GM23338 (cell line): ENCODE measurements around the gene CNTNAP2. TPM values are rescaled to one million over a fixed set of nuclear protein-coding genes. Genes with fewer than 3 reads are reported as not detected.
"Not testable (repeated sequence)": the region's sequence is repeated elsewhere in the genome, so short reads cannot be mapped to it uniquely, and the experiment has no call there.

Experiments used
- ATAC-seq: fragments of 200-7000 bp; cut with Tn5 transposase; 3 replicates; pipeline ENCODE4 v1.9.1; 2020
- DNase-seq: peaks from one replicate; pipeline ENCODE4 v3.0.0-alpha.2; 2015; ENCODE audit warnings: low spot score
- H2AFZ ChIP-seq: fragments of 200-600 bp; sonication (generic); 2 replicates; pipeline ENCODE4 v1.8.0; 2016; ENCODE audit warnings: antibody characterized with exemption, mild to moderate bottlenecking, moderate library complexity
- H3F3A ChIP-seq: fragments of 200-600 bp; sonication (generic); replicated peaks from 2 replicates; pipeline ENCODE4 v1.8.0; 2017; ENCODE audit warnings: antibody characterized with exemption, mixed run types, low read depth
- H3K27ac ChIP-seq: fragments of 200-600 bp; sonication (generic); 2 replicates; pipeline ENCODE4 v1.6.1; 2016; ENCODE audit warnings: low read depth
- H3K27me3 ChIP-seq: fragments of 200-600 bp; sonication (generic); 2 replicates; pipeline ENCODE4 v1.8.0; 2016; ENCODE audit warnings: mild to moderate bottlenecking, mixed run types, moderate library complexity; ENCODE audit not compliant: insufficient read depth
- H3K36me3 ChIP-seq: fragments of 200-600 bp; sonication (generic); 2 replicates; pipeline ENCODE4 v1.8.0; 2016; ENCODE audit warnings: mild to moderate bottlenecking; ENCODE audit not compliant: insufficient read depth
- H3K4me1 ChIP-seq: fragments of 200-600 bp; sonication (generic); 2 replicates; pipeline ENCODE4 v1.8.0; 2016; ENCODE audit warnings: mild to moderate bottlenecking, moderate library complexity; ENCODE audit not compliant: insufficient read depth
- H3K4me2 ChIP-seq: fragments of 200-600 bp; sonication (generic); 2 replicates; pipeline ENCODE4 v1.7.1; 2017; ENCODE audit warnings: mixed run types
- H3K4me3 ChIP-seq: fragments of 200-600 bp; sonication (generic); 2 replicates; pipeline ENCODE4 v1.6.1; 2016; ENCODE audit warnings: mixed run types
- H3K79me2 ChIP-seq: fragments of 200-600 bp; sonication (generic); replicated peaks from 2 replicates; pipeline ENCODE4 v1.8.0; 2017; ENCODE audit warnings: mild to moderate bottlenecking; ENCODE audit not compliant: insufficient read depth
- H3K9me2 ChIP-seq: fragments of 200-600 bp; sonication (generic); 2 replicates; pipeline ENCODE4 v1.8.0; 2017; ENCODE audit not compliant: insufficient read depth
- H4K20me1 ChIP-seq: fragments of 200-600 bp; sonication (generic); replicated peaks from 2 replicates; pipeline ENCODE4 v1.8.0; 2017; ENCODE audit warnings: mild to moderate bottlenecking; ENCODE audit not compliant: insufficient read depth
- H3K27ac Mint-ChIP-seq: 2 replicates; pipeline ENCODE4 v1.8.0; 2020; ENCODE audit warnings: inconsistent platforms, mild to moderate bottlenecking, moderate library complexity, mixed read lengths
- H3K27me3 Mint-ChIP-seq: 3 replicates; pipeline ENCODE4 v1.8.0; 2022; ENCODE audit warnings: low read depth, mild to moderate bottlenecking, moderate library complexity, mixed read lengths, inconsistent platforms; ENCODE audit not compliant: insufficient read depth, poor library complexity
- H3K36me3 Mint-ChIP-seq: 3 replicates; pipeline ENCODE4 v1.8.0; 2021; ENCODE audit warnings: low read depth, mild to moderate bottlenecking, inconsistent platforms, moderate library complexity, mixed read lengths
- H3K4me1 Mint-ChIP-seq: 3 replicates; pipeline ENCODE4 v1.8.0; 2020; ENCODE audit warnings: mild to moderate bottlenecking, inconsistent platforms, mixed read lengths
- H3K4me3 Mint-ChIP-seq: 3 replicates; pipeline ENCODE4 v1.8.0; 2021; ENCODE audit warnings: moderate library complexity, mild to moderate bottlenecking, inconsistent platforms, mixed read lengths
- H3K9me3 Mint-ChIP-seq: 3 replicates; pipeline ENCODE4 v1.8.0; 2020; ENCODE audit warnings: moderate library complexity, mild to moderate bottlenecking, inconsistent platforms, mixed read lengths
- CREB1 ChIP-seq: fragments of 250-450 bp; sonication (Bioruptor Pico); IDR thresholded peaks from 2 replicates; pipeline ENCODE4 v1.5.0; 2020; ENCODE audit warnings: low read depth, mild to moderate bottlenecking, moderate library complexity
- EZH2 ChIP-seq: fragments of 200-600 bp; sonication (generic); IDR thresholded peaks from one replicate; pipeline ENCODE4 v1.8.0; 2017; ENCODE audit warnings: antibody characterized with exemption, mild to moderate bottlenecking, low read depth; ENCODE audit not compliant: unreplicated experiment
- POLR2AphosphoS5 ChIP-seq: IDR thresholded peaks from 2 replicates; pipeline ENCODE4 v1.6.1; 2016; ENCODE audit warnings: antibody characterized with exemption, low read depth
- STAT1 ChIP-seq: IDR thresholded peaks from one replicate; pipeline ENCODE4 v1.6.1; 2016; ENCODE audit warnings: antibody characterized with exemption; ENCODE audit not compliant: unreplicated experiment
- ZNF331 ChIP-seq: fragments of 250-450 bp; sonication (Bioruptor Pico); IDR thresholded peaks from 2 replicates; pipeline ENCODE4 v1.5.0; 2020; ENCODE audit warnings: low read depth, mild to moderate bottlenecking, moderate library complexity
- polyA plus RNA-seq: library from polyadenylated mRNA; unstranded; fragments of >200 nt; fragmentation: Nextera tagmentation; extraction: Ambion mirVana; gene quantifications from 2 replicates; pipeline ENCODE4 v1.2.1, GENCODE V29; 2016
- total RNA-seq: library from RNA; depleted of rRNA; stranded (reverse); fragments of >200 nt; shearing (Covaris generic); gene quantifications from 2 replicates; pipeline ENCODE4 v1.2.3, GENCODE V29; 2014
- TF ChIP-seq, protein P1 (sequence below): IDR thresholded peaks from one replicate; pipeline ENCODE4 v1.6.1; 2018; ENCODE audit warnings: antibody characterized with exemption; ENCODE audit not compliant: unreplicated experiment
- TF ChIP-seq, protein P2 (sequence below): fragments of 250-450 bp; sonication (Bioruptor Pico); IDR thresholded peaks from 2 replicates; pipeline ENCODE4 v1.5.0; 2020; ENCODE audit warnings: mild to moderate bottlenecking, moderate library complexity

The CNTNAP2 gene
- total and polyA plus RNA-seq, 2 experiments from 2014 or later, result 38.2 to 61.3 TPM

GRCh38 chr7:146185844-146186243, 69.2 kb downstream of the CNTNAP2 start:
- no peak for TF ChIP-seq ZNF331 (CRISPR knock-in tag)
- TF ChIP-seq, protein P1, sequence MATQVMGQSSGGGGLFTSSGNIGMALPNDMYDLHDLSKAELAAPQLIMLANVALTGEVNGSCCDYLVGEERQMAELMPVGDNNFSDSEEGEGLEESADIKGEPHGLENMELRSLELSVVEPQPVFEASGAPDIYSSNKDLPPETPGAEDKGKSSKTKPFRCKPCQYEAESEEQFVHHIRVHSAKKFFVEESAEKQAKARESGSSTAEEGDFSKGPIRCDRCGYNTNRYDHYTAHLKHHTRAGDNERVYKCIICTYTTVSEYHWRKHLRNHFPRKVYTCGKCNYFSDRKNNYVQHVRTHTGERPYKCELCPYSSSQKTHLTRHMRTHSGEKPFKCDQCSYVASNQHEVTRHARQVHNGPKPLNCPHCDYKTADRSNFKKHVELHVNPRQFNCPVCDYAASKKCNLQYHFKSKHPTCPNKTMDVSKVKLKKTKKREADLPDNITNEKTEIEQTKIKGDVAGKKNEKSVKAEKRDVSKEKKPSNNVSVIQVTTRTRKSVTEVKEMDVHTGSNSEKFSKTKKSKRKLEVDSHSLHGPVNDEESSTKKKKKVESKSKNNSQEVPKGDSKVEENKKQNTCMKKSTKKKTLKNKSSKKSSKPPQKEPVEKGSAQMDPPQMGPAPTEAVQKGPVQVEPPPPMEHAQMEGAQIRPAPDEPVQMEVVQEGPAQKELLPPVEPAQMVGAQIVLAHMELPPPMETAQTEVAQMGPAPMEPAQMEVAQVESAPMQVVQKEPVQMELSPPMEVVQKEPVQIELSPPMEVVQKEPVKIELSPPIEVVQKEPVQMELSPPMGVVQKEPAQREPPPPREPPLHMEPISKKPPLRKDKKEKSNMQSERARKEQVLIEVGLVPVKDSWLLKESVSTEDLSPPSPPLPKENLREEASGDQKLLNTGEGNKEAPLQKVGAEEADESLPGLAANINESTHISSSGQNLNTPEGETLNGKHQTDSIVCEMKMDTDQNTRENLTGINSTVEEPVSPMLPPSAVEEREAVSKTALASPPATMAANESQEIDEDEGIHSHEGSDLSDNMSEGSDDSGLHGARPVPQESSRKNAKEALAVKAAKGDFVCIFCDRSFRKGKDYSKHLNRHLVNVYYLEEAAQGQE, result no peak
- no peak for TF ChIP-seq EZH2
- no peak for TF ChIP-seq POLR2AphosphoS5
- TF ChIP-seq STAT1, result no peak
- TF ChIP-seq, protein P2, sequence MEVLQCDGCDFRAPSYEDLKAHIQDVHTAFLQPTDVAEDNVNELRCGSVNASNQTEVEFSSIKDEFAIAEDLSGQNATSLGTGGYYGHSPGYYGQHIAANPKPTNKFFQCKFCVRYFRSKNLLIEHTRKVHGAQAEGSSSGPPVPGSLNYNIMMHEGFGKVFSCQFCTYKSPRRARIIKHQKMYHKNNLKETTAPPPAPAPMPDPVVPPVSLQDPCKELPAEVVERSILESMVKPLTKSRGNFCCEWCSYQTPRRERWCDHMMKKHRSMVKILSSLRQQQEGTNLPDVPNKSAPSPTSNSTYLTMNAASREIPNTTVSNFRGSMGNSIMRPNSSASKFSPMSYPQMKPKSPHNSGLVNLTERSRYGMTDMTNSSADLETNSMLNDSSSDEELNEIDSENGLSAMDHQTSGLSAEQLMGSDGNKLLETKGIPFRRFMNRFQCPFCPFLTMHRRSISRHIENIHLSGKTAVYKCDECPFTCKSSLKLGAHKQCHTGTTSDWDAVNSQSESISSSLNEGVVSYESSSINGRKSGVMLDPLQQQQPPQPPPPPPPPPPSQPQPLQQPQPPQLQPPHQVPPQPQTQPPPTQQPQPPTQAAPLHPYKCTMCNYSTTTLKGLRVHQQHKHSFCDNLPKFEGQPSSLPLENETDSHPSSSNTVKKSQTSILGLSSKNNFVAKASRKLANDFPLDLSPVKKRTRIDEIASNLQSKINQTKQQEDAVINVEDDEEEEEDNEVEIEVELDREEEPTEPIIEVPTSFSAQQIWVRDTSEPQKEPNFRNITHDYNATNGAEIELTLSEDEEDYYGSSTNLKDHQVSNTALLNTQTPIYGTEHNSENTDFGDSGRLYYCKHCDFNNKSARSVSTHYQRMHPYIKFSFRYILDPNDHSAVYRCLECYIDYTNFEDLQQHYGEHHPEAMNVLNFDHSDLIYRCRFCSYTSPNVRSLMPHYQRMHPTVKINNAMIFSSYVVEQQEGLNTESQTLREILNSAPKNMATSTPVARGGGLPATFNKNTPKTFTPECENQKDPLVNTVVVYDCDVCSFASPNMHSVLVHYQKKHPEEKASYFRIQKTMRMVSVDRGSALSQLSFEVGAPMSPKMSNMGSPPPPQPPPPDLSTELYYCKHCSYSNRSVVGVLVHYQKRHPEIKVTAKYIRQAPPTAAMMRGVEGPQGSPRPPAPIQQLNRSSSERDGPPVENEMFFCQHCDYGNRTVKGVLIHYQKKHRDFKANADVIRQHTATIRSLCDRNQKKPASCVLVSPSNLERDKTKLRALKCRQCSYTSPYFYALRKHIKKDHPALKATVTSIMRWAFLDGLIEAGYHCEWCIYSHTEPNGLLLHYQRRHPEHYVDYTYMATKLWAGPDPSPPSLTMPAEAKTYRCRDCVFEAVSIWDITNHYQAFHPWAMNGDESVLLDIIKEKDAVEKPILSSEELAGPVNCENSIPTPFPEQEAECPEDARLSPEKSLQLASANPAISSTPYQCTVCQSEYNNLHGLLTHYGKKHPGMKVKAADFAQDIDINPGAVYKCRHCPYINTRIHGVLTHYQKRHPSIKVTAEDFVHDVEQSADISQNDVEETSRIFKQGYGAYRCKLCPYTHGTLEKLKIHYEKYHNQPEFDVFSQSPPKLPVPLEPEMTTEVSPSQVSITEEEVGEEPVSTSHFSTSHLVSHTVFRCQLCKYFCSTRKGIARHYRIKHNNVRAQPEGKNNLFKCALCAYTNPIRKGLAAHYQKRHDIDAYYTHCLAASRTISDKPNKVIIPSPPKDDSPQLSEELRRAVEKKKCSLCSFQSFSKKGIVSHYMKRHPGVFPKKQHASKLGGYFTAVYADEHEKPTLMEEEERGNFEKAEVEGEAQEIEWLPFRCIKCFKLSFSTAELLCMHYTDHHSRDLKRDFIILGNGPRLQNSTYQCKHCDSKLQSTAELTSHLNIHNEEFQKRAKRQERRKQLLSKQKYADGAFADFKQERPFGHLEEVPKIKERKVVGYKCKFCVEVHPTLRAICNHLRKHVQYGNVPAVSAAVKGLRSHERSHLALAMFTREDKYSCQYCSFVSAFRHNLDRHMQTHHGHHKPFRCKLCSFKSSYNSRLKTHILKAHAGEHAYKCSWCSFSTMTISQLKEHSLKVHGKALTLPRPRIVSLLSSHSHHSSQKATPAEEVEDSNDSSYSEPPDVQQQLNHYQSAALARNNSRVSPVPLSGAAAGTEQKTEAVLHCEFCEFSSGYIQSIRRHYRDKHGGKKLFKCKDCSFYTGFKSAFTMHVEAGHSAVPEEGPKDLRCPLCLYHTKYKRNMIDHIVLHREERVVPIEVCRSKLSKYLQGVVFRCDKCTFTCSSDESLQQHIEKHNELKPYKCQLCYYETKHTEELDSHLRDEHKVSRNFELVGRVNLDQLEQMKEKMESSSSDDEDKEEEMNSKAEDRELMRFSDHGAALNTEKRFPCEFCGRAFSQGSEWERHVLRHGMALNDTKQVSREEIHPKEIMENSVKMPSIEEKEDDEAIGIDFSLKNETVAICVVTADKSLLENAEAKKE (CRISPR knock-in tag), result no peak
- TF ChIP-seq CREB1 (CRISPR knock-in tag), result no peak
- Histone ChIP-seq H3K4me3 (no peak overlapping the region), H3K9me2 (no peaks in the 10 kb centered on the region), H2AFZ (no peak overlapping the region), H3K36me3 (0 out of 2 replicates have a peak, but pooled peaks cover 5% of the 10 kb centered on the region), H3K27me3 (no peaks in the 10 kb centered on the region), H3F3A (no peaks in the 10 kb centered on the region), H3K4me2 (no peak overlapping the region), H3K4me1 (no peaks in the 10 kb centered on the region), H3K27ac (no peak overlapping the region), H4K20me1 (no peaks in the 10 kb centered on the region), H3K79me2 (no peaks in the 10 kb centered on the region)
- H3K9me3 Mint-ChIP-seq, result peaks cover 18% of the 10 kb centered on the region
- peaks cover 10% of the 10 kb centered on the region; the same call in 2 of the 3 replicates for H3K36me3 Mint-ChIP-seq
- no peak for DNase-seq
- no peaks in the 10 kb centered on the region for H3K4me1 Mint-ChIP-seq
- H3K4me3 Mint-ChIP-seq, result no peak overlapping the region
- no peak for ATAC-seq
- no peak overlapping the region for H3K27ac Mint-ChIP-seq
- no peaks in the 10 kb centered on the region for H3K27me3 Mint-ChIP-seq

- not testable (repeated sequence) for H3K27me3 ChIP-seq, H3K4me3 Mint-ChIP-seq, H3K27ac ChIP-seq, ATAC-seq, H2AFZ ChIP-seq, H3K9me2 ChIP-seq, H3K27me3 Mint-ChIP-seq, H4K20me1 ChIP-seq, H3K4me3 ChIP-seq, H3K36me3 ChIP-seq, H3F3A ChIP-seq, H3K4me1 Mint-ChIP-seq, H3K4me2 ChIP-seq, H3K79me2 ChIP-seq, H3K27ac Mint-ChIP-seq, H3K4me1 ChIP-seq
- peak; percentile 28 for DNase-seq
- Mint-ChIP-seq H3K9me3 (peaks cover 52% of the 10 kb centered on the region), H3K36me3 (peaks cover 42% of the 10 kb centered on the region)
Observed at GRCh38 chr7:146191428-146191827, 74.8 kb downstream of the CNTNAP2 start.
